Head of caudate nucleus (tissue), 42 donors: ENCODE results near the gene RNF128.
"Not testable (repeated sequence)": the region's sequence is repeated elsewhere in the genome, so short reads cannot be mapped to it uniquely, and the experiment has no call there.

ENCODE experiments used
- DNase-seq, 42 donors: peaks; one replicate each; pipeline versions ENCODE4 v3.0.0 to v3.0.0-alpha.2; 2020 to 2021; ENCODE audit warnings: mixed read lengths in 7 of 42
- intact Hi-C: fragments of 100-400 bp; cut with DNase I; formaldehyde crosslinking; loops from one replicate; pipeline ENCODE4 v1.15.0; 2022

Gene RNF128

DNA sequence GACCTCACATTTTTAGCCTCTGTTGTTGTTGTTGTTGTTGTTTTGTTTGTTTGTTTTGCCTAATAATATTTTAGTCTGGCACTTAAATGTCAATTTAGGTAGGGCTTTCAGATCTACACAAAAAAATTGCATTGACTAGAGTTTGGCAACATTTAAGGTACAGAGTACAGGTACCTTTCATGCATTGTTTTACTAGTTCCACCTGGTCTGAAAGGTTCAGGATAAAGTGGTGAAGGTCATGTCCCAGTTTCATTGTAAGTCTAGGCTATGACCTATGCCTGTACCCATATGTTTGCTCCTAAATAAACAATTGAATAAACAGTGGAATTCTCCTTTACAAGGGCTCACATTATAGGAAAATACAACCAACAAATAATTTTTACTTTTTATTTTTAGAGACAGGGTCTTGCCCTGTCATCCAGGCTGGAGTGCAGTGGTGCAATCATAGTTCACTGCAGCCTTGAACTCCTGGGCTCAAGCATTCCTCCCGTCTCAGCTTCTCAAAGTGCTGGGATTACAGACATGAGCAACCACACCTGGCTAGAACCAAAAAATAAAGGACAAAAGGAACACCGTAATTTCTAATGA is 13.8 kb downstream of the RNF128 start:
- intact Hi-C loops, result no loop called here

DNA sequence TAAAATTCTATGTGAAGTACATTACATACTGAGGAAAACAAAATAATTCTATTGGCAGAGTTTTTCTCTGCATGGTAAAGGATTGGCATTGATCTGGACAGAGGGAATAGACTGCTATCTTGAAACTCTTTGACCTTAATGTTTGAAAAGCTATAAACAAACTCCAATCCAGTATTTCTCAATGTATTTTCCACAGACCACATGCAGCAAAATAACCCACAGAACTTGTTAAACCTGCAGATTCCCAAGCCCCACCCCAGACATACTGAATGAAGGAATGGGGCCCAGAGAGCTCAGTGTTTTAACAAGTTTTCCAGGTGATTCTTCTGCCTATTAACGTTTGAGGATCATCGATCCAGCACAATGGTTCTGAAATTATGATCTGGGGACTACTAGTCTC is 15.7 kb downstream of the RNF128 start:
- DNase-seq, result no peak
- intact Hi-C loops, result no loop called here

More for the DNA sequence above, 13.8 kb downstream of the RNF128 start:
- no peak for DNase-seq

DNA sequence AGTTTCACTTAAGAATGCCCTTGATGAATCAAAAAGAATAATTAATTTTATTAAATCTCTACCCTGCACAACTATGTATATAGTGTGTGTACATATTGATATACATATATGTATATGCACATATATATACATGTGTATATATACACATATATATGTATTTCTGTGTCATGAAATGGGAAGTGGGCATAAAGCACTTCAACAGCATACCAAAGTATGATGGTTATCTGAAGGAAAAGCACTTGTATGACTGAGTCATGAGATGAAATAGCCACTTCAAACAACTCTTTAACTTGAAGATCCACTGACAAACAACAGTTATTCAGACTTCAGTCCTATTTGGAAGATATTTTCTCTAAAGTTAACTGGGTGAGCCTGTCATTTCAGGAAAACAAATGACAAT is 16.3 kb downstream of the RNF128 start:
- intact Hi-C loops, result no loop called here
- DNase-seq, result no peak

DNA sequence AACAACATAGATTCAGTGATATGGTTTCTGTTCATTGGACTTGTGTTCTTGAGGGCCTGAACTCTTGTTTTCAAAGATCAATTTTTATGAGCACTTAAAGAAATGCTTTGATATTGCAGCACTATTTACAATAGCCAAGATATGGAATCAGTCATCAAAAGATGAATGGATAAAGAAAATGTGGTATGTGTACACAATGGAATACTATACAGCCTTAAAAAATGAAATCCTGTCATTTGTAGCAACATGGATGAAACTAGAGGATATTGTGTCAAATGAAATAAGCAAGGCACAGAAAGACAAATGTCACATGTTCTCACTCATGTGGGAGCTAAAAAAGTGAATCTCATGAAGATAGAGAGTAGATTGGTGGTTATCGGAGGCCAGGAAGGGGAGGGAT is 21.9 kb downstream of the RNF128 start:
- intact Hi-C loops, result no loop called here
- DNase-seq, result no peak

DNA sequence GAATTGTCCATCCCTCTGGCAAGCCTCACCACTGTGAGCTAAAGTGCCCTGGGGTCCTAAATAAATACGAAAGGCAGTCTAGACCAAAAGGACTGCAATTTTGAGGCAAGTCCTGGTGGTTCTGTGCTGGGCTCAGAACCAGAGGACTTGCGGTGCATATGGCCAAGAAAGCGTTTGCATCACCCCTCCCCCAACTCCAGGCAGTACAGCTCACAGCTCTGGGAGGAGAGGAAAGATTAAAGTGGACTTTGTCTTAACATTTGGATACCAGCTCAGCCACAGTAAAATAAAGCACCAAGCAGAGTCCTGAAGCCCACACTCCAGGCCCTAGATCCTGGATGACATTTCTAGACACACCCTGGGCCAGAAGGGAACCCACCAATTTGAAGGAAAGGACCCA is 24.9 kb downstream of the RNF128 start:
- DNase-seq, result no peak
- intact Hi-C loops, result no loop called here

DNA sequence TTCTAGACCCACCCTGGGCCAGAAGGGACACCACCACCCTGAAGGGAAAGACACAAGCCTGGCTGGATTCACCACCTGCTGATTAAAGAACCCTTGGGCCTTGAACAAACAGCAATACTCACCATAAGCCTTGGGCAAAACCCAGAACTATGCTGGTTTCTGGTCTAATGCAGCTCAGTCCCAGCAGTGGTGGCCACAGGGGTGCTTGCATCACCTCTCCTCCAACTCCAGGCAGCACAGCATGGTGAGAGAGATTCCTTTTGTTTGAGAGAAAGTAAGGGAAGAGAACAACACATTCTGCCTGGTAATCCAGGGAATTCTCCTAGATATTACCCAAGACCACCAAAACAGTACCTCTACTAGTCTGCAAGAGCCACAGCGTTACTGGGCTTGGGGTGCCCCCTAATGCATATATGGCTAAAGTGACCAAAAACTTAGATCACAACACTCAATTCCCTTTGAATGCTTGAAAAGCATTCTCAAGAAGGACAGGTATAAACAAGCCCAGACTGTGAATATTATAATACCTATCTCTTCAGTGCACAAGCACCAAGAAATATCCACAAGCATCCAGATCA is 25.7 kb downstream of the RNF128 start:
- intact Hi-C loops, result no loop called here
- no peak for DNase-seq

DNA sequence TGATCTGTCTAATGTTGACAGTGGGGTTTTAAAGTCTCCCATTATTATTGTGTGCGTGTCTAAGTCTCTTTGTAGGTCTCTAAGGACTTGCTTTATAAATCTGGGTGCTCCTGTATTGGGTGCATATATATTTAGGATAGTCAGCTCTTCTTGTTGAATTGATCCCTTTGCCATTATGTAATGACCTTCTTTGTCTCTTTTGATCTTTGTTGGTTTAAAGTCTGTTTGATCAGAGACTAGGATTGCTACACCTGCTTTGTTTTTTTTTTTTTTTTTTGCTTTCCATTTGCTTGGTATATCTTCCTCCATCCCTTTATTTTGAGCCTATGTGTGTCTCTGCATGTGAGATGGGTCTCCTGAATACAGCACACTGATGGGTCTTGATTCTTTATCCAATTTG is 42.8 kb downstream of the RNF128 start:
- intact Hi-C loops, DNase-seq: not testable (repeated sequence)

DNA sequence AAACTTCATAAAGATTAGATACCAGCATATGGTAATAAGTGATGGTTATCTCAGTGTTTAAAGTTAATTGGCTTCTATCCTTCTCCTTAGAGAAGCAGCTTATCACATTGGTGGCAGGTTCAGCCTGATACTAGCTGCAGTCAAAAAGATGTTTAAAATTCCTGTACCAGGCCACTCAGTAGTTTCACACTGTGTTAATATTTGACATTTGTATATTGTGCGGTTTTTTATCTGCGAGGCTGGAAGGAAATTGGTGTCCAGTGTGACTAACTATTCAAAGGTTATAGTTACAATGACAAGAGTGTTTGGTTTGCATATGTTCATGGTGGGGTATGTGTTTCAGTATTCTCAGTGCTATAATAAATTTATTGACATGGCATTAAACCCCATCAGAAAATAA is 48.5 kb downstream of the RNF128 start:
- intact Hi-C loops, result no loop called here
- no peak for DNase-seq

DNA sequence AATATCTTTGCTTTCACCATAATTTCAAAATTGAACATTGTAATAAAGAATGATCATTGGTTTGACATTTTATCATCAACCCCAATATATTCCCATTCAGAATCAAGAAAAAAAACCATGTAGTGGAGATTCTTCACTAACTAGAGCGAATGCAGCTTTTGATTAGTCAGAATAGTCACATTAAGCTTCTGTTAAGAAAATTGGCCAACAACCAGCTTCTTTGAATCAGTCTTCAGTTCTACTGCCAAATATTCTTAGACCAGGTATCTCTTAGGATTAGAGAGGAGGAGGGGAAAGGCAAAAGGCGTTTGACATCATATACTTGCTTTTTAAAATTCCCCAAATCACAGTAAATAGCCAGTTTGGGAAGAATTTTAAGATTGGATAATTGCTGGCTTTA is 53.8 kb downstream of the RNF128 start:
- intact Hi-C loops, result no loop called here
- DNase-seq, result no peak

DNA sequence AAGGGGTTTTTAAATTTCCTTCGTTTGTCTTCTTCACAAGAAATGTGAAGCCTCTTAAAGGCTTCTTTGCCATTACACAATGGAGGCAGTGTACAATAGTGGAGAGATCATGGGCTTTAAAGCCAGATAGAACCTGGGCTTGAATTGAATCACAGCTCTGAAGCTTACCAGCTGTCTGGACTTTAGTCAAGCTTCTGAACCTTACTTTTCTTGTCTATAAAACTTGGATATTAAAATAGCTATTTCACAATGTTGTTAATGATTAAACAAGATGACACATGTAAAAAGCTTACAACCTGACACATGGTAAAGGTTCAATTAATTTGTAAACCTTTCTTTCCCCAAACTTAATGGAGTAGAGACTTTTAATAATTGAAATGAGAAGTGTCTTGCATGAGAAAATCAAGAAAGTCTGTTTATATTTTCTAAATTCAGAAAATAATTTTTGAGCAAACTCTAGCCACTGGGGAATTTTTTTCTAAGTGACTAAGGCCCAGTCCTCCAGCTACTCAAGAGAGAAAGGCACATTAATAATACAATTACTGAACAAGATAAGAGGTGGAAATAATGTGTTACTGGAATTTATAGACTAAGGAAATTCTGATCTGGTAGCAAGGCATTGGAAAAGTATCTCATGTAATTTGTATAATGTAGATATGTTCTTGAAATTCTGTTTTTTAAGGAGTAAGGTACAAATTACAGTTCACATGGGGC is 54.3 kb downstream of the RNF128 start:
- intact Hi-C loops, result no loop called here
- no peak for DNase-seq

DNA sequence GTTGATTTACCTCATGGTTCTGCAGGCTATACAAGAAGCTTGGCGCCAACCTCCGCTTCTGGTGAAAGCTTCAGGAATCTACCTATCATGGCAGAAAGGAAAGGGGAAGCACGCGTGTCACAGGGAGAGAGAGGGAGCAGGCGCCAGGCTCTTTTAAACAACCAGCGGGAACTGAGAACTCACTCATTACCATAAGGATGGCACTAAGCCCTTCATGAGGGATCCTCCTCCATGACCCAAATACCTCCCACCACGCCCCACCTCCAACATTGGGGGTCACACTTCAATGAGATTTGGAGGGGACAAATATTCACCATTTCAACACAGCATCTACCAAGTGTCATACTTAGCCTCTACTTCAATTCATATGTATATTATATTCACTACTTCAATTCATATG is 57.2 kb downstream of the RNF128 start:
- intact Hi-C loops, result no loop called here
- no peak for DNase-seq

DNA sequence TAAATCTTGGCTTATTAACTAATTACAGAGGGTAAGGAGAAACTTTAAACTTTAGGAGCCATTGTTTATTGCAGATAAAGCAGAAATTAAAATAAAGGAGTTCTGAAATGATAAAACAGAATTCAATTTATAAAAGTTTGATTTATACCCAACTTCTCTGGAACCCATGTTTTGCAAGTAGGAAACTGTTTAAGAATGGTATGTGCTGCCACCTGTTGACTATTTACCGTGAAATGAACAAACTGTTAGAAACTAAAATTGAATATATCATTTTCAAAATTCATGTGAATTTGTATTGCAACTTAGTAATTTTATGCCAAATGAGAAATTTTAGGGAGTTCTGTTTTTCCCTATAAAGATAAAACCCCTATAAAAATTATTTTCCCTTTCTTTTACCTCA is 65.0 kb downstream of the RNF128 start:
- intact Hi-C loops, result loop anchor here (10.0 kb wide), 1 partner anchor 307 kb away; no protein-coding TSS in a partner anchor
- peak in 1 of 42 donors; percentile 4 for DNase-seq

DNA sequence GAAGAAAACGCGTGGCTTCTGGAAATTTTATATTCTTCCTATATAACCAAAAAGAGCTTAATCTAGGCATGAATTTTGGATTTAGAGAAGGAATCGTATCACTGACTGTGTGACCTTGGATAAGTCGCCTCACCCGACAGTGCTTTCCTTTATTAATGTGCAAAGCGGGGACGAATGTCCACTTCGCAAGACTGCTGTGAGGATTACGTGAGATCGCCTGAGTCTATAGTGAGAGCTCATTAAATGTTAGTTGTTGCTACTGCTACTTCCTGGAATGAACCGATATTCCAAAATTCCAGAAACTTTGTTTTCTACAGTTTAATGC is 75.5 kb downstream of the RNF128 start:
- peak in 1 of 42 donors; percentile 2 for DNase-seq
- intact Hi-C loops, result no loop called here

DNA sequence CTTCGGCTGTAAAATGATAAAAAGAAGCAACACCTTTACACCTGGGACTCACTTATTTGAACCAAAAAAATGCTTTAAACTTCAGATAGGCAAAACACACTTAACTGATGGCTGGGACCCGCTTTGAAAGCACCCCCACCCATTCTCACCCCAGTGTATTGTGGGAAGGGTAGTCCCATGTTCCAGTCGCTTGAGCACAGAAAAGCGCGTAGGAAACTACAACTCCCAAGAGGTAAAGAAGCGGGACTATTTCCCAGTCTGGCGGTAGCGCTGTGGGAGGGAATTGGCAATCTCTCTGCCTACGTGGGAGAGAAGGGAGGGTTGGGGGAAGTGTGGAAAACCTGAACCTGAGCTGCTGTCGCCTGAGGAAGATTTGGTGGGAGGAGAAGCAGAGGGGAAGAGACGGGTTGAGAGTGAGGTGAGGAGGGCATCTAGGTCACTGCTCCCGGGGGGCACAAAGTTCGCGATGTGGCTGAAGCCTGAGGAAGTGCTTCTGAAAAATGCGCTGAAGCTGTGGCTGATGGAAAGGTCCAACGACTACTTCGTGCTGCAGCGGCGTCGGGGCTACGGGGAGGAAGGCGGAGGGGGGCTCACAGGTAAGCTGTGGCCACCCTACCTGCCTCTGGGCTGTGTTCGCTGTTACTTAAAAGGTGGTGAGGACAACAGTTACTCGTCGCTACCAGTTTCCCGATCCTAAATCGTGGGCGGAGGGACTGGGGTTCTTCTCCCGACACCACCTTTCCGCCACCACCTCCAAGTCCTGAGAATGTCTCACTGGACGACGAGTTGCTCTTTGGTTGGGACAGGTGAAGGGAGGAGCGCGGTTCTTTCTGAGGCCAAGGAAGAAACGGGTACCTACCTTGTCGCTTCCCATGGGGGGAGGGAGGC is 76.1 kb downstream of the RNF128 start, which contains the start of gene TBC1D8B:
Gene TBC1D8B, plus strand, starts transcription at position 286 of the 888 bp plus-strand sequence. Its CDS starts 181 bp downstream, at position 467.
- peak; percentile 57 to 93 (median 82) for DNase-seq
- intact Hi-C loops, result no loop called here

DNA sequence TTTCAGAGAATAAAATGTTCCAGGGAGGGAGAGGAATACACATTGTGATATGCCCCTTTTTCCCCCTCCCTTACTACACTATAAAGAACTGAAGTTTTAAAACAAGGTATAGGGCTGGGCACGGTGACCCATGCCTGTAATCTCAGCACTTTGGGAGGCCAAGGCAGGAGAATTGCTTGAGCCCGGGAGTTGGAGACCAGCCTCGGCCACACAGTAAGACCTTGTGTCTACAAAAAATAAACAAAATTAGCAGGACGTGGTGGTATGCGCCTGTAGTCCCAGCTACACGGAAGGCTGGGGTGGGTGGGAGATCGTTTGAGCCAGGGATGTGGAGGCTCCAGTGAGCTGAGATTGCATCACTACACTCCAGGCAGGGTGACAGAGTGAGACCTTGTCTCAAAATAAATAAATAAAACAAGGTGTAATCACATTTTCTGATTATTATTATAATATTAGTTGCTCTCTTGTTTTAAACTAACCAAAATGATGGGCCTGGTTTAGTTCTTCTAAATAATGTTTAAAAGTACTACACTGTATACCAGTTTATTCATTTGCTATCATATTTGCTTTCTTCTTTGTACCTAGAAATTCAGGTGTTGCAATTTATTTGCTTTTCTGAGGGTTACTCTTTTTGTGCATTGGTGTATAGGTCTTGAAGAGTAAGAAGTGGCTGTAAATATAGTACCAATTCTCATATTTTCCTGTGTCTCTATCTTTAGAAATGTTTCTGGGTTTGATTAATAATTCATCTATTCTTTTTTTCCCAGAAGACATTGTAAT is 84.8 kb downstream of the RNF128 start:
- DNase-seq, result peak in 1 of 42 donors; percentile 40
- intact Hi-C loops, result no loop called here

DNA sequence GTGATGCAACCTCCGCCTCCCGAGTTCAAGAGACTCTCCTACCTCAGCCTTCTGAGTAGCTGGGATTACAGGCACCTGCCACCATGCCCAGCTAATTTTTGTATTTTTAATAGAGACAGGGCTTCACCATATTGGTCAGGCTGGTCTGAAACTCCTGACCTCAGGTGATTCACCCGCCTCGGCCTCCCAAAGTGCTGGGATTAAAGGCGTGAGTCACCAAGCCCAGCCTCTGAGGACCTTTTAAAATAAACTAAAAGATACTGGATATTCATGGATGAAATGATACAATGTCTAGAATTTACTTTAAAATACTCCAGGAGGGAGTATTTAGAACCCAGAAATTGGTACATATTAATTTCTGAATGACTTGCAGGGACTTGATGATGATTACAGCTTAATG is 86.4 kb downstream of the RNF128 start:
- intact Hi-C loops, DNase-seq: not testable (repeated sequence)

DNA sequence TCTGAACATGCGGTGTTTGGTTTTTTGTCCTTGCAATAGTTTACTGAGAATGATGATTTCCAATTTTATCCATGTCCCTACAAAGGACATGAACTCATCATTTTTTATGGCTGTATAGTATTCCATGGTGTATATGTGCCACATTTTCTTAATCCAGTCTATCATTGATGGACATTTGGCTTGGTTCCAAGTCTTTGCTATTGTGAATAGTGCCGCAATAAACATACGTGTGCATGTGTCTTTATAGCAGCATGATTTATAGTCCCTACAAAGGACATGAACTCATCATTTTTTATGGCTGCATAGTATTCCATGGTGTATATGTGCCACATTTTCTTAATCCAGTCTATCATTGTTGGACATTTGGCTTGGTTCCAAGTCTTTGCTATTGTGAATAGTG is 87.6 kb downstream of the RNF128 start:
- DNase-seq, intact Hi-C loops: not testable (repeated sequence)
